ENCODE results near the gene MFGE8. TPM values are rescaled to one million over a fixed set of nuclear protein-coding genes. Genes with fewer than 3 reads are reported as not detected.
A peak's percentile ranks its signal among the peaks of the same experiment; 100 is the strongest.

Gene MFGE8
- total RNA-seq, 1 donor from 2014 or later: 1,071 TPM

DNA sequence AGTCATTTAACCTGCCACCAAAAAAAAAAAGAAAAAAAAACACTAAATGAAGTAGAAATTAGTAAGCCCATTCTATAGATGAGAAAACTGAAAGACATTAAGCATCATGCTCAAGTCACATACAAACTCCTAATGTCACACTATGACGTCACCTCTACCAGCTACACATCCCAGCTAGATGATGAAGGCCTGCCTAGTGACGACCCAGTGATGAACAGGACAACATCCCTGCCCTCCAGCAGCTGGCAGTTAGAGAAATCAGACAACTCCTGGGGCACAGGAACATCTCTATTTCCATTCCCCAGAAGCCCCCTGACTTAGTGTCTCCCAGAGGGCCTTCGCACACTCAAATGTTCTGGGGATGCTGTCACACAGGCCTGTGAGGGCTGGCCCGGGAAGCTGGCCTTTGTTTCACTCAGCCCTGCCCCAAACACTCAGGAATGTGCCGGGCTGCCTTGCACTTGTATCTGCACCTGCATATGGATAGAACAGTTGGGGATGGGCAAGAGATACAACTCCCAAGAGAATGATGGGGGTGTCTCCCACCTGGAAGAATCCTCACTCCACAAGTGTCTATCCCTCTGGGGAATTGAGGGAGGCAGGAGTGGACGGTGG lies 10.9 kb downstream of the MFGE8 start:
- DNase-seq (ENCODE audit: low spot score): peak; percentile 36
- intact Hi-C loops (cut with DNase I): no loop called here

DNA sequence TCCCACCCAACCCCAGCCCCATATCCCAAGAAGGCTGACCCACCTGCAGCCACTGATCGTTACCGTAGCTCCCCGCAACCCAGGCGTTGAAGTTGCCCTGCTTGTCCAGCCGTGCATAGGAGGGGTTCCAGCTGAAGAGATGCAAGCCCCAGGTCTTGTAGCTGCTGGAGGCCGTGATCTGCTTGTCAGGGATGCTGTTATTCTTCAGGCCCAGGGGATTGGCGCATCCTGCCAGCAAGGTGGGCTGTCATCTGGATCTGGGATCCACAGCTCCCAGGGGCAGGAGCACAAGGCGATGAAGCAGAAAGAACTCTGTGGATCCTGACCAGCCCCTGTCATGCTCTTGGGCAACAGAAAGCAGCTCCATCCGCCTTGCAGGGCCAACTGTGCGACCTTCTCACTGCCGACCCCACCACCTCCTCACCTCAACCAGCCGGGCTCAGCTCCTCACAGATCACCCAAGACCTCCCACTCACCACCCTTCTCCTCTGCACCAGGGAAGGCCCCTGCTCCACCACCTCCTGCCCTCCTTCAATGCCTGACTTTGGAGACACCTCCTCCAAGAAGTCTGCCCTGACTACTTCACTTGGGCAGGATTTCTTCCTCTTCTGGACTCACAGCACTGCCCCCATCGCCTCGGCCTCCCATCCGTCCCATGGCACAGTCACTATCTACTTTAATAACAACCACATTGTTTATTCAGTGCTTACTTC lies 11.5 kb downstream of the MFGE8 start:
- no peak for DNase-seq (ENCODE audit: low spot score)
- intact Hi-C loops (cut with DNase I): no loop called here

DNA sequence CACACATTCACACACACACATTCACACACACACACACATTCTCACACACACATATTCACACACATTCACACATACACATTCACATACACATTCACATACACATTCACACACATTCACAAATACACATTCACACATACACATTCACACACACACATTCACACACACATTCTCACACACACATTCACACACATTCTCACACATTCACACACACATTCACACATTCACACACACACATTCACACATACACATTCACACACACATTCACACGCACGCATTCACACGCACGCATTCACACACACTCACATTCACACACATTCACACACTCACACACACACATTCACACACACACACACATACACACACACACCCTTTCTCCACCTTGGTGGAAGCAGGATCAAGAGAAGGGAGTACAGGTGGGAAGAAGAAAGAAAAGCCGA lies 12.2 kb downstream of the MFGE8 start:
- intact Hi-C loops (cut with DNase I): no loop called here
- DNase-seq (ENCODE audit: low spot score): no peak

DNA sequence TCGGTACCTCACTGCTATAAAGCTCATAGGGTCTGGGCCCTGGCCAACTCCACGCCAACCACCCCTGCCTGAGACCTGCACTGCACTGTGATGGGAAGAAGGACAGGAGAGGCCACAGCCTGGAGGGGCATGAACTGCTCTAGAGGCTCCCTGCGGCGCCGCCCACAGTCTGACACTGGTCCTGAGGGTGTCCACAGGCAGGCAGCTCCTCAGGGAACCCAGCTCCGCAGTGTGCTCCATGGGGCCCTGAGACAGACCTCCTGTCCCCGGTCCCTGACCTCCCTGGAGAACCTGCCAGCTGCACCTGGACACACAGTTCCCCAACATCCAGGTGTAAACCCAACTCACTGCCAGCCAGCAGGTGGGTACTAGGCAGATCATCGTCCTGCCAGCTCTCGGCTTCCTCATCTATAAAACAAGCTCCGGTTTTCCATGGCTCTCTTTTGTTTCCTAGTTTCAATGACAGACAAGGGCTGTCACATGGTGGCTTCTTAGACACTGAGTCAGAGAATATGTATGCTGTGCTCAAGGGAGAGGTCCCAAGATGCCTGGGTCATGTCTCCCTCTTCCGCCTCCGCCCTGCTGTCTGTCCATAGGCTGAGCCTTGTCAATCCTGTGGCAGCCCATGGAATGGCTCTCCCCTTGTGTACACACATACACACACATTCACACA lies 12.7 kb downstream of the MFGE8 start:
- intact Hi-C loops (cut with DNase I): no loop called here
- no peak for DNase-seq (ENCODE audit: low spot score)

DNA sequence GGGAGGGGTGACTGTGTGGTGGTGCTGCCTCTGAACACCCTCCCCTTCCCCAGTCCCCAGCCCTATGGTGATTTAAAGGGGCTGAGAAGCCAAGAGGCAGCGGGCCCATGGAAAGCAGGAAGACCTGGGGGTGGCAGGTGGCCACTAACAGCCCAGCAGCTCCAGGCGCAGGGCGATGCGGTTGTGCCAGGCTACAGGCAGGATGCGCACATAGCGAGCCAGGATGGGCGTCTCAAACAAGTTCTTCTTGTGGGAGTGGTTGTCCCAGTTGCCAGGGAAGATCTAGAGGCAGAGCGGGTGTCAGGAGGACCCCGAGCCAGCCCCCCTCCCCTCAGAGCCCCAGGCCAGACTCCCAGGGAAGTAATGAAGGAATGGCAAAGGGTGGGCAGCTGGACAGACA lies 13.9 kb downstream of the MFGE8 start:
- no peak for DNase-seq (ENCODE audit: low spot score)
- intact Hi-C loops (cut with DNase I): loop anchor here (5.0 kb wide), 2 partner anchors 238 to 277 kb away; partner anchors contain the start of gene AEN

DNA sequence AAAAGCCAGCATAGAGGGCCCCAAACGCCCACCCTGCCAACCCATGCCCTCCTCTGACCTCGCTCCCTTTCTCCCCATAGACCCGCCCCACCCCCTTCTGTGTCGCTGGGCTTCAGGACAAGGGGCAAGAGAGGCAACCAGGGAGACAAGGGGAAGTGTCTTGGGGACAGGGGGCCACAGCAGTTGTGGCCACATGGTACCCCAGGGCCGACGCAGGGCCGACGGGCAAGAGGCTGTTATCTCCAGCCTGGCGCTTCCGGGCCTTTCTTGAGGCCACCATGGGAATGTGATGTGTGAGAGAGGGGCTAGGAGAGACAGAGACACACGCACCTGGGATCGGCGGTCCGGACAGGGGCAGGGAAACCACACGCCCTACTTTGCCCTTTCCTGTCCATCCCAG lies 14.4 kb downstream of the MFGE8 start:
- intact Hi-C loops (cut with DNase I): loop anchor here (5.0 kb wide), 2 partner anchors 239 to 276 kb away; partner anchors contain the start of gene AEN
- no peak for DNase-seq (ENCODE audit: low spot score)

DNA sequence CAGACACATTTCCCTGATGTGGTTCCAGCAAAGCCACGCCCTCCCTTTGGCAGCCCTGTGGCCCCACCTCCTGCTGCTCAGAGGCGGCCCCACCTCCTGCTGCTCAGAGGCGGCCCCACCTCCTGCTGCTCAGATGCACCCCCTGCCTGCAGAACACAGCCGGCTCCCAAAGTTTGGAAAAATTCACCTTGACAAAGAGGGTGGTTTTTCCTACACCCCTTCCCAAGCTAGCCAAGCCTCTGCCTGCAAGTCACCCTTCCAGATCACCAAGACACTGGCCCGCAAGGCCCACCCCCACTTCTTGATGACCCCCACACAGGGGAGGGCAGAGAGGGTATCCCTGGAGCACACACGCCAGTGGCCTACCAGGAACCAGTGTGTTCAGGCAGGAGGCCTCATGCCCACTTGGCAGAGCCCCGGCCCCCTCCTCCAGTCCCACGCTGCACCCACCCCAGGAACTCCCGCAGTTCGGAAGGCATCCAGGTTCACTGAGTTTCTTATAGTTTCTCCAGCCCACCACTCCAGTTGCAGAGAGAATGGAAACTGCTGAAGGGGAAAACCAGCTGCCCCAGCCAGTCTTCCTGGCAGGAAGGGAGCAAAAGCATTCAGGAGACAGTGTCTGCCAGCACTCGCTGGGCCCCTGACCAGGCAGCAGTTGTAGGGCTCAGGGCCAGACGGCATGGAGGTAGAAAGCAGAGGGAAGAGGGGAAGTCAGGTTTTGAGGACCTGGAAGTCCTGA lies 15.6 kb downstream of the MFGE8 start:
- DNase-seq (ENCODE audit: low spot score): peak; percentile 94
- intact Hi-C loops (cut with DNase I): loop anchor here (5.0 kb wide), 2 partner anchors 240 to 275 kb away; partner anchors contain the start of gene AEN

DNA sequence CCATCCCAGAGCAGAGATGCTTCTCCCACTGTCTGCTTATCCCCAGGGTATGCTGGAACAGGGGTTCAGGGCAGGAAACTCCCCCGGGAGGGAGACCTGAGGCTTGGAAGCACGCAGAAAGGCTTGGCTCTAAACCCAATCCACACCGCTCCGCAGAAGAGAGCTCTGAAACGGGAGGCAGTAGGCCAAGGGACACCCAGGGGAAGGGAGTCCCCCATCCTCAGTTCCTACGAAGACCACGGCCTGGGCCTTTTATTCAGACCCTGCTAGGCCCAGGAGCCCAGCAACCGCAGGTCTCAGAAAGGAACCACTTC lies 16.1 kb downstream of the MFGE8 start:
- DNase-seq (ENCODE audit: low spot score): no peak
- intact Hi-C loops (cut with DNase I): loop anchor here (5.0 kb wide), 2 partner anchors 240 to 275 kb away; partner anchors contain the start of gene AEN

DNA sequence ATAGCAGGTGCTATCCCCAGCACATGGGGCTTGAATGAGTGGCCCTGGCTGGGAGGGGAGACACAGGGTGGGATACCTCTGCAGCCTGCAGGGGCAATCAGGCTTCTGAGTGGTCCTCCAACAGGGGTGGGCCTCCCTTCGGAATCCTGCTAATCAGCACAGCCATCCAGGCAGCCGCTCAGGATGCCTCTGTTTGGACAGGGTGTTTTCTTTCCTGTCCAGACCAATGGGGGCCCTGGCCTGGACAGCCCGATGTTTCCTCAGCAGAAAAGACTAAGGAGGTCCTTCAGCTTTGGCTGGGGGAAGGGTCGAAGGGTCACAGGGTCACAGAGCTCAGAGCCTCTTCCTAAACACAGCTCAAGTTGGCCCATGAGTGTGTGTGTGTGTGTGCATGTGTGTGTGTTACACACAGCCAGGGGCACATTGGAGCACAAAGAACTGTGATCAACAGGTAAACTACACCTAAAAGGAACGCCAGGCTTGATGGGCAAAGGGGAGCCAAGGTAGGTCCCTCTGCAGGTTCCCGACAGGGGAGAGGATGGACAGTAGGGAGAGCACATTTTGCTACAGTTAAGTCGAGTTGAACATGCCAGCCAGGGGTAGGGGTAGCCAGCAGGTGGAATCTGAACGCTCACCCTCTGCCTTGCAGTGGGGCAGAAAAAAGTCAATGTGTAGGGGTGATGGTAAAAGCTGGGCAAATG lies 16.7 kb downstream of the MFGE8 start:
- intact Hi-C loops (cut with DNase I): loop anchor here (5.0 kb wide), 2 partner anchors 241 to 274 kb away; partner anchors contain the start of gene AEN
- DNase-seq (ENCODE audit: low spot score): no peak

DNA sequence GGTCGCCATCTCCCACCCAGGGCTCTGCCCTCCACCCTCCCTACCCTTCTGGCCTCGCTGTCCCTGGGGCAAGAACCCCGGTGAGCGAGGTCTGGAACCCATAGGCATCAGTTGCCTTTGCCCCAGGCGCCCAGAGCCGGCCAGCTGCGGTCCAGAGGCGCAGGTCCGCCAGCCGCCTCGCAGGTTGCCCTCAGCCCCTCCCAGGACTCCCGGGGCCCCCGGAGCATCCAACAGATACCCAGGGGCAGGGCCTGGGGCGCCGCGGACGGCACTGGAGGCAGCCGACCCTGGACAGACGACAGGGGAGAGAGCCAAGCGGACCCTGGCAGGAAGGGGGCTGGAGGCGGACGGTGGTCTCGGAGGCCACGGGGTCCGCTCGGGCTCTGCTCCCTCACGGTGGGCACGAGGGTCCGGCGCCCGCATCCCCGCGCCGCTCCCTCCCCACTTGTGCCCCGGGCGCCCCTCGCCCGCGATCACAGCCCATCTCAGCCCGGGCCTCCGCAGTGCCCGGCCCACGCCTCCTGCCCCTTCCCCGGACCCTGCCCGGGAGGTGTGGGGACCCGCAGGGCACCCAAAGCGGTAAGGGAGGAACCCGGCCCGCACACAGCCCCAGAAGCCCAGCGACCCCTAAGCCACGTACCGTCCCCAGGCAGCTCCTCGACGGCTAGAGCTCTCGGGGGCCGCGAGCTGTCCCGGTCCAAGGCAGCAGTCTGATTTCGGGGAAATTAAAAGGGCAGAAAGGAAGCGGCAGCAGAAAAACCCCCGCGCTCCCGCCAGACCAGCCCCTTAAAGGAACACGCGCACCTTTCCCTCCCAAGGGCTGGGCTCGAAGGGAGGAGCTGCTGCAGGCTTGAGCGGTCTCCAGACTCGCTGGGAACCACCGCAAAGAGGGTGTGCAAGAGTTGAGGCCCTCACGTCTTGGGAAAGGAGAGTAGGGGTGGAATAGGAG lies 18.1 kb downstream of the MFGE8 start, which contains the start of gene HAPLN3:
TSS of gene HAPLN3 (minus strand) at position 726 of the 949 bp plus-strand sequence. CDS start 8,246 bp downstream, outside the sequence.
- intact Hi-C loops (cut with DNase I): loop anchor here (2.0 to 5.0 kb wide), 3 partner anchors 242 to 282 kb away; partner anchors contain the start of gene AEN
- no peak for DNase-seq (ENCODE audit: low spot score)

DNA sequence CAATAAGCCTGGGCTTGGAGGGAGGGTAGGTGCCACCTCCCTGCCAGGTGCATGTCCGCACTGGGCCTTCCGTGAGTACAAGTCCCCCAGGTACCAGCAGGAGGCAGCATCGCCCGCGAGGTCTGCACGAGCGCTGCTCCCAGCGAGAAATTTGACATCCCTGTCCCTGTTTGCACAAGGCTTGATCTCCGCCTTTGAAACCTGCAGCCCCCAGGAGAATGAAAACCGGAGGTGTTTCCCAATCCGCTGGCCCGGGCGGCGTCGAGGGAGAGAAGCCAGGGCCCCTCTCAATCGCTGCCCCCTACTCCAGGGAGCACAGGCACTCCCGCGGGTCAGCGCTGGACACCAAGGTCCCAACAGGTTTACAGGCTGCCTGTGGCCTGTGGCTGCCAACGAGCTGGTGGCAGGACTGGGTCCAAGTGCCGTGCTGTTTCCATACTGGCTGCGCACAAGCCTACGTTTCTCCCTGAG lies 18.8 kb downstream of the MFGE8 start:
- intact Hi-C loops (cut with DNase I): loop anchor here (2.0 kb wide), 1 partner anchor 282 kb away; no protein-coding TSS in a partner anchor
- DNase-seq (ENCODE audit: low spot score): no peak

DNA sequence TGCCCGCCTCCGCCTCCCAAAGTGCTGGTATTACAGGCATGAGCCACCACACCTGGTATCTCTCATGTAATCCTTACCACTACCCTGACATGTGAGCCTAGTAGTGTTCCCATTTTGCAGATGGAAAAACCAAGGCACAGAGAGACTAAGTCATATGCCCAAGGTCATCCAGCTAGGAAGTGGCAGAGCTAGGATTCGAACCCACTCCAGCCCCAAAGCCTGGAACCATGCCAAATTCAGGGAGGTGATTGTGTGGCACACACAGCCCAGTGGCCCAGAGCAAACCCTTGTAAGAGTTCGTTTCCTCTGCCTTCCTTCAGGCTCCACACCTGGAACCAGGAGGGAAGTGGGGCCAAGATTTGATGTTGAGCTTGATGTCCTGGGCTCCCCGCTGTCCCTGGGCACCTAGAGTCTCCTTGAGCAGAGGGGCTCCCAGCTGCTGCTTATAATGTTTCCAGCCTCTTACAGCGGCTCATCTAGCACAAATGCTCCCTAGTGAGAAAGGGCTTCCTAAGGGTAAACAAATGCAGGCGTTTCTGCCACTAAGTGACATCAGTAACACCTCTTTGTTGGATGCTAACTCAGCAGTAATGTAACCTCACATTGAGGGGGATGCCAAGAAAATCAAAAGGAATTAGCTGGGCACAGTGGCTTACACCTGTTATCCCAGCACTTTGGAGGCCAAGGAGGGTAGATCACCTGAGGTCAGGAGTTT lies 21.5 kb downstream of the MFGE8 start:
- intact Hi-C loops (cut with DNase I): no loop called here
- no peak for DNase-seq (ENCODE audit: low spot score)

DNA sequence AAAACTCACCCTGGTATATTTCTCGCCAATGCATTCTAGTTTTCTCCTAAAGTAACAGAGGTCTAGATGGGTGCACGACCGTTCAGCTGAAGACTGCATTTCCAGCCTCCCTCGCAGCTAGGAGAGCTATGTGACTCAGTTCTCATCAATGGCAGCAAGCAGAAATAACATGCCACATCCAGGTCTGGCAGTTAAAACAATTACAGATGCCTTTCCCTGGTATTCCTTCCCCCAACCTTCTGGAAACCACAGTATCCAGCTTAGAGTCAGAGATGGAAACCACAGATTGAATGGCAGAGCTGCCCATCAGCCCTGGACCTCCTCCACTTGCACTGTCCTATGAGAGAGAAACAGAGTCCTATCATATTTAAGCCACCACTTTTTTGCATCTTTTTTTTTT lies 22.7 kb downstream of the MFGE8 start:
- DNase-seq (ENCODE audit: low spot score): no peak
- intact Hi-C loops (cut with DNase I): no loop called here

DNA sequence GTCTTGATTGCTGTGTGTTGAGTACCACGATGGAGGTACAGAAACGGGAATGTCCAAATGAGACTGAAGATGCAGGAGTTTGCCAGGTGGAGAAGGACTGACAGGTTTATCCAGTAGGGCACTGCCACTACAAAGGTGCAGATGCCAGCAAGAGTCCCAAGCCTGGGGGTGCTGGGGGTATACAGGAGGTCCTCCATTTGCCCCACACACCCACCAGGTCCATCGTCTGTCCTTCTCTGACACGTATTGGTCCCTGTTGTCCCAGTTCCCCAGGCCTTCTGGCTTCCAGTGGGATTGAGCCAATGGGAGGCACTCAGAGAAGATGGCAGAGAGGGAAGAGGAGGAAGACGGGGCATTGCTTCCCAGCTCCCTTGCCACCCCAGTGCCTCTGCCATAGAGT lies 24.5 kb downstream of the MFGE8 start:
- intact Hi-C loops (cut with DNase I): no loop called here
- no peak for DNase-seq (ENCODE audit: low spot score)

DNA sequence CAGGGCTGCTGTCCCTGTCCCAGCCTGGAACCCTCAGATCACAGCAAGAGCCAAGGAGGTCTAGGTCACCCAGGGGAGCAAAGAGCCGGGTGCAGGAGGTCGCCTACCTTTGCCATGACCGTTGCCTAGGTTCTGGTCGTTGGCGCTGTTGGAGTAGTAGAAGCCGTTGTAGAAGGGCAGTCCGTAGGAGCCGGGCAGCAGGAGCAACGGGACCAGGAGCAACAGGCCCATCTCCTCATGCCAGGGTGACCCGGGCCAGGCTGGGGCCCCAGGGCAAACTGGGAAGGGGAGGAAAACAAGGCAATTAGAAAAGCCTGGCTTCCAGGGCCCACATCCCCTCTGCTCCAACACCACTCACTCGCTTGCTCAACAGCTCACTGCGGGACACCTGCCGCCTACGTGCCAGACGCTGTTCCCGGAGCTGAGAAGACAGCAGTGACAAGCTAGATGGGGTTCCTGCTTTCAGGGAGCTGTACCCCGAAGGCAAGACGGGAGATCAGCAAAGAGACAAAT lies 26.1 kb downstream of the MFGE8 start:
- no peak for DNase-seq (ENCODE audit: low spot score)
- intact Hi-C loops (cut with DNase I): no loop called here

DNA sequence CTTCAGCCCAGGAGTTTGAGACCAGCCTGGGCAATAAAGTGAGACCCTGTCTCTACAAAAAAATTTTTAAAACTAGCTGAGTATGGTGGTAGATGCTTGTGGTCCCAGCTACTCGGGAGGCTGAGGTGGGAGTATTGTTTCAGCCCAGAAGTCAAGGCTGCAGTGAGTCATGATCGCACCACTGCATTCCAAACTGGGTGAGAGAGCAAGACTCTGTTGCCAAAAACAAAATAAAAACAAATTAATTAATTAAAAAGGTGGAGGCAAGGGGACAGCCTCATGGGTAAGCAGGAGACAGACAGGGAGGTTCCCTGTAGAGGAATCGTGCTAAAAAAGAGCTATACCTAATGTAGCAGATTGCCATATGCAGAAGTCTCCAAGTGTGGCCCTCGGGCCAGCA lies 30.4 kb downstream of the MFGE8 start:
- DNase-seq (ENCODE audit: low spot score): no peak
- intact Hi-C loops (cut with DNase I): no loop called here

DNA sequence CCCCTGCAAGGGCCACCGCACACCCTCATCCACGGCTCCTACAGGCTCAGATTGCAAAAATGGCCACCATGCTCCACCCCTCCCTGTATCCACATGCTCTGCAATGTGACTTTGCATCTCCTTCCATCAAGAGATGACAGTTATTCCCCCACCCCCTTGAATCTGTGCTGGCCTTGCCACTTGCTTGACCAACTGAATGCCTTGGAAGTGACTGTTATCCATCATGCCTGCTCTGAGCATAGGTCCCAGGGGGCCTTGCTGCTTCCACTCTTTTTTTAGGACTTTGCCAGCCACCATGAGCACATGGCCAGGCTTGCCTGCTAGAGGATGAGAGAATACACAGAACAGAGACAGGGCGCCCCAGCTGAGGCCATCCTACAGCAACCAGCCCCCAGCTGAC lies 31.4 kb downstream of the MFGE8 start:
- DNase-seq (ENCODE audit: low spot score): no peak
- intact Hi-C loops (cut with DNase I): no loop called here

Measured in cardiac septum (tissue), 1 donor.